IPS-20b (cell line): Measurements from ENCODE around the gene TTLL8.
"Not testable (repeated sequence)": the region's sequence is repeated elsewhere in the genome, so short reads cannot be mapped to it uniquely, and the experiment has no call there.

Experiments used
- H3K27ac ChIP-seq: one replicate; pipeline ENCODE4 v1.5.1; 2013; ENCODE audit warnings: low read length
- H3K27me3 ChIP-seq: 2 replicates; pipeline ENCODE4 v1.6.1; 2013; ENCODE audit warnings: mild to moderate bottlenecking, low read length, inconsistent platforms; ENCODE audit not compliant: insufficient read depth
- H3K36me3 ChIP-seq: 2 replicates; pipeline ENCODE4 v1.6.1; 2013; ENCODE audit warnings: low read depth, mild to moderate bottlenecking, inconsistent platforms, low read length, moderate library complexity; ENCODE audit not compliant: insufficient read depth
- H3K4me1 ChIP-seq: 2 replicates; pipeline ENCODE4 v1.6.1; 2013; ENCODE audit warnings: mild to moderate bottlenecking, control low read depth, inconsistent platforms, low read length, moderate library complexity; ENCODE audit not compliant: insufficient read depth
- H3K4me3 ChIP-seq: 2 replicates; pipeline ENCODE4 v1.5.1; 2013; ENCODE audit warnings: mild to moderate bottlenecking, low read length, inconsistent platforms
- H3K9ac ChIP-seq: 2 replicates; pipeline ENCODE4 v1.6.1; 2013; ENCODE audit warnings: low read depth, mild to moderate bottlenecking, inconsistent platforms, low read length, moderate library complexity
- H3K9me3 ChIP-seq: 2 replicates; pipeline ENCODE4 v1.6.1; 2013; ENCODE audit warnings: mild to moderate bottlenecking, low read depth, low read length, inconsistent platforms; ENCODE audit not compliant: insufficient read depth

Gene TTLL8

GRCh38 chr22:49993649-49994360, 64.3 kb downstream of the TTLL8 start:
- Histone ChIP-seq H3K27ac (no peak overlapping the region), H3K4me3 (no peak overlapping the region), H3K4me1 (no peaks in the 10 kb centered on the region), H3K27me3 (peaks cover under 1% of the 10 kb centered on the region; the same call in 1 of the 2 replicates), H3K9ac (no peak overlapping the region), H3K9me3 (0 out of 2 replicates have a peak, but pooled peaks cover 7% of the 10 kb centered on the region), H3K36me3 (no peaks in the 10 kb centered on the region)

GRCh38 chr22:49992921-49993648, 65.0 kb downstream of the TTLL8 start:
- no peaks in the 10 kb centered on the region; the same call in 1 of the 2 replicates for H3K27me3 ChIP-seq
- no peak overlapping the region for H3K4me3 ChIP-seq
- peaks cover 7% of the 10 kb centered on the region; the same call in 1 of the 2 replicates for H3K9me3 ChIP-seq
- H3K36me3 ChIP-seq: no peaks in the 10 kb centered on the region
- no peak overlapping the region for H3K9ac ChIP-seq
- H3K4me1 ChIP-seq: no peaks in the 10 kb centered on the region
- no peak overlapping the region for H3K27ac ChIP-seq

- H3K27ac ChIP-seq: no peak overlapping the region
- no peak overlapping the region for H3K4me3 ChIP-seq
- H3K4me1 ChIP-seq: no peaks in the 10 kb centered on the region
- no peaks in the 10 kb centered on the region for H3K36me3 ChIP-seq
- peaks cover 7% of the 10 kb centered on the region; the same call in 1 of the 2 replicates for H3K9me3 ChIP-seq
- no peak overlapping the region for H3K9ac ChIP-seq
- no peaks in the 10 kb centered on the region; the same call in 1 of the 2 replicates for H3K27me3 ChIP-seq
Observed at GRCh38 chr22:49991907-49992533, 66.1 kb downstream of the TTLL8 start.

GRCh38 chr22:49991167-49991566, 66.9 kb downstream of the TTLL8 start:
- H3K36me3 ChIP-seq: no peaks in the 10 kb centered on the region
- peaks cover 7% of the 10 kb centered on the region; the same call in 1 of the 2 replicates for H3K9me3 ChIP-seq
- H3K27me3 ChIP-seq: peaks cover 4% of the 10 kb centered on the region; the same call in 1 of the 2 replicates
- no peaks in the 10 kb centered on the region for H3K4me1 ChIP-seq
- H3K9ac ChIP-seq: no peak overlapping the region
- no peak overlapping the region for H3K4me3 ChIP-seq
- H3K27ac ChIP-seq: no peak overlapping the region

GRCh38 chr22:49989826-49990225, 68.3 kb downstream of the TTLL8 start:
- not testable (repeated sequence) for H3K9ac ChIP-seq, H3K27ac ChIP-seq, H3K4me1 ChIP-seq, H3K36me3 ChIP-seq, H3K4me3 ChIP-seq, H3K9me3 ChIP-seq
- H3K27me3 ChIP-seq: peaks cover 18% of the 10 kb centered on the region

- H3K27ac ChIP-seq: no peak overlapping the region
- H3K4me3 ChIP-seq: no peak overlapping the region
- no peaks in the 10 kb centered on the region for H3K4me1 ChIP-seq
- peaks cover 6% of the 10 kb centered on the region; the same call in 1 of the 2 replicates for H3K9me3 ChIP-seq
- peaks cover 46% of the 10 kb centered on the region for H3K27me3 ChIP-seq
- no peak overlapping the region for H3K9ac ChIP-seq
- H3K36me3 ChIP-seq: no peaks in the 10 kb centered on the region
Observed at GRCh38 chr22:49986325-49986724, 71.8 kb downstream of the TTLL8 start.

GRCh38 chr22:49983148-49984042, 74.7 kb downstream of the TTLL8 start:
- Histone ChIP-seq H3K9ac (no peak overlapping the region), H3K4me3 (no peak overlapping the region; the same call in 1 of the 2 replicates), H3K4me1 (no peaks in the 10 kb centered on the region), H3K9me3 (no peaks in the 10 kb centered on the region; the same call in 1 of the 2 replicates), H3K36me3 (no peaks in the 10 kb centered on the region), H3K27ac (no peak overlapping the region), H3K27me3 (peaks cover 46% of the 10 kb centered on the region)

- H3K4me1 ChIP-seq, H3K4me3 ChIP-seq, H3K9ac ChIP-seq, H3K9me3 ChIP-seq, H3K27ac ChIP-seq, H3K36me3 ChIP-seq: not testable (repeated sequence)
- peaks cover 46% of the 10 kb centered on the region for H3K27me3 ChIP-seq
Observed at GRCh38 chr22:49981799-49982198, 76.3 kb downstream of the TTLL8 start.

GRCh38 chr22:49979587-49980264, 78.4 kb downstream of the TTLL8 start:
- Histone ChIP-seq H3K9ac (no peak overlapping the region), H3K9me3 (no peaks in the 10 kb centered on the region; the same call in 1 of the 2 replicates), H3K27me3 (peaks cover 28% of the 10 kb centered on the region), H3K4me1 (no peaks in the 10 kb centered on the region), H3K27ac (no peak overlapping the region), H3K36me3 (no peaks in the 10 kb centered on the region), H3K4me3 (no peak overlapping the region)

- Histone ChIP-seq H3K27ac (no peak overlapping the region), H3K4me1 (no peaks in the 10 kb centered on the region), H3K9ac (no peak overlapping the region), H3K4me3 (no peak overlapping the region), H3K9me3 (no peaks in the 10 kb centered on the region; the same call in 1 of the 2 replicates), H3K27me3 (peaks cover 15% of the 10 kb centered on the region), H3K36me3 (no peaks in the 10 kb centered on the region)
Observed at GRCh38 chr22:49977578-49977977, 80.5 kb downstream of the TTLL8 start.
